ENCODE results near the gene KMT2C. TPM values are rescaled to one million over a fixed set of nuclear protein-coding genes. Genes with fewer than 3 reads are reported as not detected.
"Not testable (repeated sequence)": the region's sequence is repeated elsewhere in the genome, so short reads cannot be mapped to it uniquely, and the experiment has no call there.

KMT2C gene
- total RNA-seq, 3 donors from 2014 or later (not counting 1 experiment from before 2014, with no cell fraction given): 159 to 177 (median 167) TPM

- H3K4me1 Mint-ChIP-seq; H3K9me3 ChIP-seq (ENCODE audit: control insufficient read depth, insufficient read depth, low read length); H3K36me3 Mint-ChIP-seq; H3K4me3 Mint-ChIP-seq; DNase-seq; H3K27me3 Mint-ChIP-seq (ENCODE audit: low read depth in 2 of 2); ATAC-seq; H3K27me3 ChIP-seq (ENCODE audit: control insufficient read depth, insufficient read depth, low read length); H3K4me3 ChIP-seq (ENCODE audit: low read length); H3K9me3 Mint-ChIP-seq; H3K27ac Mint-ChIP-seq; H3K27ac ChIP-seq (ENCODE audit: low read length); intact Hi-C loops (cut with micrococcal nuclease); H3K4me1 ChIP-seq (ENCODE audit: control insufficient read depth, insufficient read depth, low read length): not testable (repeated sequence)
- WGBS (ENCODE audit: insufficient coverage): over 99% methylated on average over 7 of the region's 7 CpGs
- H3K36me3 ChIP-seq (ENCODE audit: control insufficient read depth, insufficient read depth, low read length): peaks cover 13% of the 10 kb centered on the region
Measured at GRCh38 chr7:152208766-152209165, 227.0 kb downstream of the KMT2C start.

- H3K4me3 Mint-ChIP-seq; H3K36me3 Mint-ChIP-seq; intact Hi-C loops (cut with micrococcal nuclease): not testable (repeated sequence)
Measured at GRCh38 chr7:152204417-152204816, 231.4 kb downstream of the KMT2C start.

GRCh38 chr7:152203095-152203494 lies 232.7 kb downstream of the KMT2C start:
- no CpG with 5 or more reads among the region's 3 CpGs for WGBS (ENCODE audit: insufficient coverage)

More at GRCh38 chr7:152204417-152204816, 231.4 kb downstream of the KMT2C start:
- not testable (repeated sequence) for H3K27me3 Mint-ChIP-seq (ENCODE audit: low read depth in 2 of 2); DNase-seq; H3K4me1 ChIP-seq (ENCODE audit: control insufficient read depth, insufficient read depth, low read length); H3K27me3 ChIP-seq (ENCODE audit: control insufficient read depth, insufficient read depth, low read length); H3K27ac ChIP-seq (ENCODE audit: low read length); H3K4me3 ChIP-seq (ENCODE audit: low read length); H3K4me1 Mint-ChIP-seq; H3K27ac Mint-ChIP-seq; ATAC-seq; H3K9me3 Mint-ChIP-seq; H3K9me3 ChIP-seq (ENCODE audit: control insufficient read depth, insufficient read depth, low read length)
- peaks cover 31% of the 10 kb centered on the region for H3K36me3 ChIP-seq (ENCODE audit: control insufficient read depth, insufficient read depth, low read length)

GRCh38 chr7:152202056-152202455 lies 233.7 kb downstream of the KMT2C start:
- DNase-seq (no peak), ATAC-seq (no peak)
- Histone ChIP-seq H3K27me3 (ENCODE audit: control insufficient read depth, insufficient read depth, low read length) (no peaks in the 10 kb centered on the region), H3K9me3 (ENCODE audit: control insufficient read depth, insufficient read depth, low read length) (no peaks in the 10 kb centered on the region), H3K27ac (ENCODE audit: low read length) (no peak overlapping the region), H3K4me3 (ENCODE audit: low read length) (no peak overlapping the region), H3K36me3 (ENCODE audit: control insufficient read depth, insufficient read depth, low read length) (peaks cover 49% of the 10 kb centered on the region), H3K4me1 (ENCODE audit: control insufficient read depth, insufficient read depth, low read length) (no peaks in the 10 kb centered on the region)
- H3K27ac Mint-ChIP-seq: no peak overlapping the region
- H3K36me3 Mint-ChIP-seq: peaks cover 1% of the 10 kb centered on the region
- no peaks in the 10 kb centered on the region for H3K9me3 Mint-ChIP-seq
- peaks cover 0 to 4% of the 10 kb centered on the region in 2 donors for H3K4me1 Mint-ChIP-seq
- WGBS (ENCODE audit: insufficient coverage): 100% methylated on average over 1 of the region's 3 CpGs
- TF ChIP-seq CTCF (IDR thresholded peaks at IDR 0.05): no peak
- H3K27me3 Mint-ChIP-seq (ENCODE audit: low read depth in 2 of 2): no peaks in the 10 kb centered on the region
- no peak overlapping the region for H3K4me3 Mint-ChIP-seq
- intact Hi-C loops (cut with micrococcal nuclease): no loop called here

More at GRCh38 chr7:152203095-152203494, 232.7 kb downstream of the KMT2C start:
- ATAC-seq (no peak), DNase-seq (no peak)
- H3K36me3 Mint-ChIP-seq: no peaks in the 10 kb centered on the region
- H3K27me3 Mint-ChIP-seq (ENCODE audit: low read depth in 2 of 2): no peaks in the 10 kb centered on the region
- no peak for TF ChIP-seq CTCF (IDR thresholded peaks at IDR 0.05)
- no peaks in the 10 kb centered on the region for H3K9me3 Mint-ChIP-seq
- Histone ChIP-seq H3K4me1 (ENCODE audit: control insufficient read depth, insufficient read depth, low read length) (no peaks in the 10 kb centered on the region), H3K27ac (ENCODE audit: low read length) (no peak overlapping the region), H3K9me3 (ENCODE audit: control insufficient read depth, insufficient read depth, low read length) (no peaks in the 10 kb centered on the region), H3K4me3 (ENCODE audit: low read length) (no peak overlapping the region), H3K36me3 (ENCODE audit: control insufficient read depth, insufficient read depth, low read length) (peaks cover 43% of the 10 kb centered on the region), H3K27me3 (ENCODE audit: control insufficient read depth, insufficient read depth, low read length) (no peaks in the 10 kb centered on the region)
- H3K4me3 Mint-ChIP-seq: no peak overlapping the region
- intact Hi-C loops (cut with micrococcal nuclease): no loop called here
- H3K27ac Mint-ChIP-seq: no peak overlapping the region
- H3K4me1 Mint-ChIP-seq: peaks cover 0 to 8% of the 10 kb centered on the region in 2 donors

Measured in natural killer cell (primary cell).